ENCODE results near the gene SORCS3. TPM values are rescaled to one million over a fixed set of nuclear protein-coding genes. Genes with fewer than 3 reads are reported as not detected.

The SORCS3 gene
- total RNA-seq, 1 experiment from 2014 or later: 0.94 TPM

- H3K27me3 Mint-ChIP-seq (ENCODE audit: low read depth): no peaks in the 10 kb centered on the region
- H3K9me3 Mint-ChIP-seq: no peaks in the 10 kb centered on the region
- DNase-seq (ENCODE audit: low spot score): no peak
- ATAC-seq: no peak
- CTCF ChIA-PET: no interaction called here
- H3K27ac Mint-ChIP-seq: no peak overlapping the region
- H3K4me3 Mint-ChIP-seq: no peak overlapping the region
- POLR2A ChIA-PET: no interaction called here
- peaks cover 13% of the 10 kb centered on the region for H3K4me1 Mint-ChIP-seq
- TF ChIP-seq ELF4 (CRISPR knock-in tag; IDR thresholded peaks at IDR 0.05; ENCODE audit: low read depth) (no peak), IRF1 (CRISPR knock-in tag; IDR thresholded peaks at IDR 0.05) (no peak), TEAD4 (CRISPR knock-in tag; IDR thresholded peaks at IDR 0.05) (no peak), SOX15 (CRISPR knock-in tag; IDR thresholded peaks at IDR 0.05) (no peak), HMGXB4 (CRISPR knock-in tag; IDR thresholded peaks at IDR 0.05) (no peak), TCF7 (CRISPR knock-in tag; IDR thresholded peaks at IDR 0.05; ENCODE audit: low read depth) (no peak), E2F1 (CRISPR knock-in tag; IDR thresholded peaks at IDR 0.05) (no peak), CTCF (IDR thresholded peaks at IDR 0.05) (no peak), USF2 (CRISPR knock-in tag; IDR thresholded peaks at IDR 0.05) (no peak), PREB (CRISPR knock-in tag; IDR thresholded peaks at IDR 0.05; ENCODE audit: borderline replicate concordance) (no peak), MLX (CRISPR knock-in tag; IDR thresholded peaks at IDR 0.05) (no peak)
- H3K36me3 Mint-ChIP-seq: no peaks in the 10 kb centered on the region
Measured at GRCh38 chr10:105207476-105207995, 566.4 kb downstream of the SORCS3 start.

- no peak overlapping the region for H3K27ac Mint-ChIP-seq
- ChIA-PET CTCF (no interaction called here), POLR2A (no interaction called here)
- ATAC-seq (no peak), DNase-seq (ENCODE audit: low spot score) (no peak)
- no peak overlapping the region for H3K4me3 Mint-ChIP-seq
- H3K9me3 Mint-ChIP-seq: no peaks in the 10 kb centered on the region
- H3K27me3 Mint-ChIP-seq (ENCODE audit: low read depth): no peaks in the 10 kb centered on the region
- peaks cover 13% of the 10 kb centered on the region for H3K4me1 Mint-ChIP-seq
- no peaks in the 10 kb centered on the region for H3K36me3 Mint-ChIP-seq
- TF ChIP-seq SMAD3 (CRISPR knock-in tag; IDR thresholded peaks at IDR 0.05; ENCODE audit: borderline replicate concordance) (no peak), ZNF232 (CRISPR knock-in tag; IDR thresholded peaks at IDR 0.05) (no peak), E2F1 (CRISPR knock-in tag; IDR thresholded peaks at IDR 0.05) (no peak), CBFB (CRISPR knock-in tag; IDR thresholded peaks at IDR 0.05; ENCODE audit: low read depth) (no peak), ZSCAN18 (CRISPR knock-in tag; IDR thresholded peaks at IDR 0.05) (no peak), KAT7 (CRISPR knock-in tag; IDR thresholded peaks at IDR 0.05; ENCODE audit: borderline replicate concordance) (no peak), RORB (CRISPR knock-in tag; IDR thresholded peaks at IDR 0.05) (no peak), TEAD4 (CRISPR knock-in tag; IDR thresholded peaks at IDR 0.05) (no peak), ZNF281 (CRISPR knock-in tag; IDR thresholded peaks at IDR 0.05) (no peak), MAX (CRISPR knock-in tag; IDR thresholded peaks at IDR 0.05) (no peak)
Measured at GRCh38 chr10:105210546-105210945, 569.5 kb downstream of the SORCS3 start.

All from WTC11 (cell line).